CD4-positive, alpha-beta T cell (primary cell): ENCODE results near the gene BSND. TPM values are rescaled to one million over a fixed set of nuclear protein-coding genes. Genes with fewer than 3 reads are reported as not detected.

Experiments used
- ATAC-seq: fragments of 200-7000 bp; cut with Tn5 transposase; one replicate; pipeline ENCODE4 v1.10.0; 2022; ENCODE audit warnings: mild to moderate bottlenecking; ENCODE audit not compliant: poor library complexity
- CTCF ChIA-PET: fragments of 350-600 bp; sonication (Branson Sonifier 250); formaldehyde crosslinking; loops from one replicate; lab custom pipeline; 2021; ENCODE audit warnings: antibody characterized with exemption, inconsistent platforms; lab: Charles Lee
- POLR2A ChIA-PET: fragments of 350-600 bp; sonication (Branson Sonifier 250); formaldehyde crosslinking; loops from one replicate; lab custom pipeline; 2021; ENCODE audit warnings: antibody characterized with exemption, inconsistent platforms; lab: Charles Lee
- DNase-seq, 14 experiments: peaks; one replicate each; pipeline ENCODE4 v3.0.0-alpha.2; 2013 to 2020; ENCODE audit warnings: mixed read lengths in 2 of 14
- H3K27ac ChIP-seq, 2 donors: one replicate each; pipeline versions ENCODE4 v1.5.1 to v1.7.0; 2013; ENCODE audit warnings: low read length in 2 of 2, low read depth in 1 of 2, mild to moderate bottlenecking in 1 of 2
- H3K27me3 ChIP-seq, 2 experiments: 1 replicate in 1 of 2; 2 replicates in 1 of 2; pipeline versions ENCODE4 v1.6.1 to v1.7.0; 2013; ENCODE audit warnings: low read length in 2 of 2, control low read depth in 1 of 2, mild to moderate bottlenecking in 1 of 2, moderate library complexity in 1 of 2; ENCODE audit not compliant: insufficient read depth in 2 of 2, control insufficient read depth in 1 of 2
- H3K36me3 ChIP-seq: one replicate; pipeline ENCODE4 v1.6.1; 2013; ENCODE audit warnings: low read length, control low read depth; ENCODE audit not compliant: insufficient read depth
- H3K4me1 ChIP-seq: one replicate; pipeline ENCODE4 v1.6.1; 2013; ENCODE audit warnings: low read length, control low read depth; ENCODE audit not compliant: insufficient read depth
- H3K4me3 ChIP-seq: one replicate; pipeline ENCODE4 v1.5.1; 2013; ENCODE audit warnings: mild to moderate bottlenecking, low read length, moderate library complexity
- H3K9me3 ChIP-seq, 2 experiments: 1 replicate in 1 of 2; 2 replicates in 1 of 2; pipeline versions ENCODE4 v1.6.1 to v1.7.0; 2013; ENCODE audit warnings: low read length in 2 of 2, mild to moderate bottlenecking in 2 of 2, control low read depth in 1 of 2, moderate library complexity in 1 of 2; ENCODE audit not compliant: control insufficient read depth in 1 of 2, insufficient read depth in 1 of 2
- H3K27ac Mint-ChIP-seq: one replicate; pipeline ENCODE4 v1.8.0; 2020; ENCODE audit warnings: mixed read lengths
- H3K27me3 Mint-ChIP-seq: one replicate; pipeline ENCODE4 v1.8.0; 2021; ENCODE audit warnings: mixed read lengths
- H3K36me3 Mint-ChIP-seq: one replicate; pipeline ENCODE4 v1.8.0; 2021; ENCODE audit warnings: low read depth, mixed read lengths
- H3K4me1 Mint-ChIP-seq: one replicate; pipeline ENCODE4 v1.8.0; 2021; ENCODE audit warnings: low read depth, mixed read lengths
- H3K4me3 Mint-ChIP-seq: one replicate; pipeline ENCODE4 v1.8.0; 2020; ENCODE audit warnings: mild to moderate bottlenecking, mixed read lengths
- H3K9me3 Mint-ChIP-seq: one replicate; pipeline ENCODE4 v1.8.0; 2020; ENCODE audit warnings: mixed read lengths
- intact Hi-C, 2 experiments: fragments of 100-400 bp; cut with DNase I in 1 of 2; cut with micrococcal nuclease in 1 of 2; formaldehyde crosslinking; loops; one replicate each; pipeline versions ENCODE4 v1.15.1 to v1.9.0; 2023 to 2025; cut with DNase I, micrococcal nuclease
- total RNA-seq, 174 experiments: library from RNA in 2 of 174; stranded (reverse) in 2 of 174; gene quantifications; one replicate each; pipeline ENCODE4 v1.2.3 and lab custom pipeline; 2021 to 2026
- TF ChIP-seq, protein P1 (sequence below): fragments of 200-600 bp; IDR thresholded peaks from one replicate; pipeline ENCODE4 v1.8.0; 2022; ENCODE audit warnings: antibody characterized with exemption, mild to moderate bottlenecking

BSND gene
- total RNA-seq, 2 experiments from 2014 or later = not detected

DNA sequence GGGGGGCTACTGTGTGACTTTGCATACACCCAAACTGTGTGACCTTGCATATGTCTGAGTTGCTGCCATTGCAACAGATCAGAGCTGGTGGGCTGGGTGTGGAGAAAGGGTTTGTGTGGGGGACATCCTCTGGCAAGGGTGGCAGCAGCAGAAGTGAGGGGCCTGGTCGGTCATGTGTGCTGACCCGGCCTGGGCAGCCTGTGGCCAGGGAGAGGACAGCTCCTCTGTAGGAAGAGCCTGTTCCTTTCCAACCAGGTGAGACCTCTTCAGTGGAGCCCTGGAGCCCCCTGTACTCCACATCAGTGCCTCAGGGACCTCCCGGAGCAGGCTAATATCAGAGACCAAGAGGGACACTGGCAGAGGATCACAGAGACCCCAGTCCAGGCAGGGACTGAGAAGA is 48.9 kb downstream of the BSND start:
- TF ChIP-seq, protein P1, sequence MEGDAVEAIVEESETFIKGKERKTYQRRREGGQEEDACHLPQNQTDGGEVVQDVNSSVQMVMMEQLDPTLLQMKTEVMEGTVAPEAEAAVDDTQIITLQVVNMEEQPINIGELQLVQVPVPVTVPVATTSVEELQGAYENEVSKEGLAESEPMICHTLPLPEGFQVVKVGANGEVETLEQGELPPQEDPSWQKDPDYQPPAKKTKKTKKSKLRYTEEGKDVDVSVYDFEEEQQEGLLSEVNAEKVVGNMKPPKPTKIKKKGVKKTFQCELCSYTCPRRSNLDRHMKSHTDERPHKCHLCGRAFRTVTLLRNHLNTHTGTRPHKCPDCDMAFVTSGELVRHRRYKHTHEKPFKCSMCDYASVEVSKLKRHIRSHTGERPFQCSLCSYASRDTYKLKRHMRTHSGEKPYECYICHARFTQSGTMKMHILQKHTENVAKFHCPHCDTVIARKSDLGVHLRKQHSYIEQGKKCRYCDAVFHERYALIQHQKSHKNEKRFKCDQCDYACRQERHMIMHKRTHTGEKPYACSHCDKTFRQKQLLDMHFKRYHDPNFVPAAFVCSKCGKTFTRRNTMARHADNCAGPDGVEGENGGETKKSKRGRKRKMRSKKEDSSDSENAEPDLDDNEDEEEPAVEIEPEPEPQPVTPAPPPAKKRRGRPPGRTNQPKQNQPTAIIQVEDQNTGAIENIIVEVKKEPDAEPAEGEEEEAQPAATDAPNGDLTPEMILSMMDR = no peak
- DNase-seq (no peak), ATAC-seq (no peak)
- H3K27me3 ChIP-seq = peaks cover 0 to 2% of the 10 kb centered on the region in 2 experiments
- no peaks in the 10 kb centered on the region for H3K4me1 ChIP-seq
- POLR2A ChIA-PET = no interaction called here
- CTCF ChIA-PET = no interaction called here
- H3K27ac ChIP-seq = no peak overlapping the region
- Mint-ChIP-seq H3K4me3 (no peak overlapping the region), H3K9me3 (no peaks in the 10 kb centered on the region), H3K4me1 (no peaks in the 10 kb centered on the region), H3K27me3 (peaks cover 11% of the 10 kb centered on the region), H3K36me3 (no peaks in the 10 kb centered on the region), H3K27ac (no peak overlapping the region)
- intact Hi-C loops = no loop called here
- no peaks in the 10 kb centered on the region for H3K36me3 ChIP-seq
- H3K4me3 ChIP-seq = no peak overlapping the region
- no peaks in the 10 kb centered on the region for H3K9me3 ChIP-seq

DNA sequence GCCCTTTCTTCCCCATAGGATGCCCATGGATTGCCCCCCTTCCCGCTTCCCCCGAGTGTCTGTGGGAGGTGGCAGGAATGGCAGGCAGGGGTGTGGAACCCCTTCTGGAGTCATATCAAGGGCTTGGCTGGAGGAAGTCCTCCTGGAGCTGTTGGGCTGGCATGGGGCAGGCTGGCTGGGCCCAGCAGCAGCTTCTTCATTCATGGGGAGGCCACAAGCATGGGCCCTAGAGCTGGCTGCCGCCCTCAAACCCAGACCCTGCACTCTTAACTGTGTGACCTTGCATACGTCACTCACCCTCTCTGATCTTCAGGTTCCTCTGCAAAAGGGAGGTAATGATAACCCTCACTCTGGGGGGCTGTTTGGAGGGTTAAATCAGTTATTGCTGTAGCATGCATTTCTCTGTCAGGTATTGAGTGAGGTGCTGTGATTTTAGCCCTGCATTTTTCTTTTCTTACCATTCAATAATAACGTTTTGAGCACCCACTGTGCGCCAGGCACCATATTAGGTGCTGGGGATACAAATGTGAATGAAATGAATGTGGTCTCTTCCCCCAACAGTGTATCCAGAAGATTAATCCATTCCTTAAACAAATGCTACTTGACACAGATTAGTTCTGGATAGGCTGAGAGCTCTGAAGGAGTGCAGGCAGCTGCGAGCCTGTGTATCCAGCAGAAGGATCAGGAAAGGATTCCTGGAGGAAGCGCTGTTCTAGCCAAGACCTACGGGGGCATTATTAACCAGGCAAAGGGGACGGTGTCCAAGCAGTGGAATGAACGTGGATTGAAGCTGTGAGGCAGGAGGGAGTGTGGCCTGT is 49.9 kb downstream of the BSND start:
- H3K4me3 Mint-ChIP-seq = no peak overlapping the region
- TF ChIP-seq, protein P1 = no peak
- no peak for ATAC-seq

DNA sequence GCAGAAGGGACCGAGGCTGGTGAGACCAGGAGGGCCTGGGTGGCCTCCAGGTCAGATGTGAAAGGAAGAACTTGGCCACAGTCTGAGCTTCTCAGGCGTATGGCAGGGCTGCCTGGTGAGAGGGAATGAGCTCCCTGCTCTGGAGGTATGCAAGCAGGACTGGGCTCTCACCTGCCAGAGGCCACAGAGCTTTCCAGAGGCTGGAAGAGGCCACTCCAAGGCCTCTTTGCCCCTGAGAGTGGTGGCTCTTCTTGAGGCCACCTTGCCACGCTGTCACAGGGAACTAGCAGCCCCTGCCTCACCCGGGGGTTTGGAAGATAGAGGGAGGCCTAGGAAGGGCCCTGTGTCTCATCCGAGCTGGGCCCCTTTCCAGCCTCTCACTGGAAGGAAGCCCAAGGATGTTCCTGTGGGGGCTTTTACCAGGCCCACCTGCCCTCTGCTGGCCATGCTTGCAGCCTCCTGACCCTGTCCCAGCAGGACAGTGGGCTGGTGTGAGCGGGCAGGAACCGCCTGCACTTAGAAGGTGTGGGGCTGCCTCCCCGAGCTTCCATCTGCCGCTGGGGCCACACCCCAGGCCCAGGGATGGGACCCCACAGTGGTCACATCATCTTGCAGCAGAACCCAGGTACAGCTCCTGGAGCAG is 50.7 kb downstream of the BSND start:
- CTCF ChIA-PET = no interaction called here
- Histone ChIP-seq H3K36me3 (no peaks in the 10 kb centered on the region), H3K27ac (no peak overlapping the region), H3K4me1 (no peaks in the 10 kb centered on the region), H3K9me3 (no peaks in the 10 kb centered on the region), H3K27me3 (no peaks in the 10 kb centered on the region), H3K4me3 (no peak overlapping the region)
- no peak overlapping the region for H3K4me3 Mint-ChIP-seq
- POLR2A ChIA-PET = no interaction called here
- no peak overlapping the region for H3K27ac Mint-ChIP-seq
- H3K27me3 Mint-ChIP-seq = no peaks in the 10 kb centered on the region
- TF ChIP-seq, protein P1 = no peak
- ATAC-seq (no peak), DNase-seq (no peak)
- H3K4me1 Mint-ChIP-seq = no peaks in the 10 kb centered on the region
- intact Hi-C loops = no loop called here
- no peaks in the 10 kb centered on the region for H3K9me3 Mint-ChIP-seq
- H3K36me3 Mint-ChIP-seq = no peaks in the 10 kb centered on the region

More for the DNA sequence above, 49.9 kb downstream of the BSND start:
- no peak overlapping the region for H3K27ac Mint-ChIP-seq
- no peaks in the 10 kb centered on the region for H3K4me1 Mint-ChIP-seq
- H3K36me3 Mint-ChIP-seq = no peaks in the 10 kb centered on the region
- no peaks in the 10 kb centered on the region for H3K9me3 Mint-ChIP-seq
- Histone ChIP-seq H3K36me3 (no peaks in the 10 kb centered on the region), H3K4me3 (no peak overlapping the region), H3K27ac (no peak overlapping the region), H3K27me3 (no peaks in the 10 kb centered on the region), H3K9me3 (no peaks in the 10 kb centered on the region), H3K4me1 (no peaks in the 10 kb centered on the region)
- ChIA-PET POLR2A (no interaction called here), CTCF (no interaction called here)
- intact Hi-C loops = no loop called here
- peaks cover 4% of the 10 kb centered on the region for H3K27me3 Mint-ChIP-seq
- DNase-seq = no peak
